HG03442 (cell line): ENCODE data around the gene ERN1.

ENCODE experiments used
- ATAC-seq: cut with Tn5 transposase; IDR thresholded peaks from one replicate; pipeline ENCODE4 v1.9.1; 2021; ENCODE audit warnings: mild to moderate bottlenecking, moderate library complexity; ENCODE audit not compliant: unreplicated experiment

Gene ERN1

GRCh38 chr17:64039106-64039400, 90.9 kb downstream of the ERN1 start:
- no peak for ATAC-seq

DNA sequence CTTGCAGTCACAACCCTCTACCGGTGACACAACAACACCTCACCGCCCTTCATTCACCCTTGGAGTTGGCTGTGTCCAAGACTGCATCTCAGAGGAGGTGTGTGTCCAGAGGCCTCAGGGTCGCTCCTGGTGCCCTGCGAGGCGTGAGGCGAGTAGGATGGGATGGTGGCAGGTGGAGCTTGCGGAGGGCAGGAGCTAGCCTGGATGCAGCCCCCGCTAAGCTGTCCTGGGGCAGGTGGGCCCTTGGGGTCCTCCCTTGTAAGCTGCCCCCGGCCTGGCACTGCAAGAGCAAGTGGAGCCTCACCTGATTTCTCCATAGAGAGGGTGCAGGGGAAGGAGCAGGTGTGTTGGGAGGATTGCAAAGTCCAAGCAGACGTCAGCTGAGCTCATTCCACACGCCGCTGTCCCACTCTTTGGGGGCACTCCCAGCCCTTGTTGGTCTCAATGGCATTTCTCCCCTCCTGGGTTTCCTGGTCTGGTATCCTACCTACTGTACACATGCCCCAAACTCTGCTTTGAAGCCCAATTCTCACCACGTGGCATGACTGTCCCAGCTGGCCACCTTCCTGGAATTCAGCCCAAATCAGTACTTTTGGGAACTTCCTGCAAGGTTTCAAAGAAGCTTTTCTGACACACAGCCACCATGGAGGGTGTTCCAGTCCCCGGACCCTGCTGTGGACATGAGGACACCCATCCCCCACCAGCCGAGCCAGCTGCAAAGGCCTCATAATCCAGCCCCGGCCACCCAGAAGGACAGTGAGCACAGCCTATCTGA, 91.4 kb downstream of the ERN1 start:
- ATAC-seq: no peak

DNA sequence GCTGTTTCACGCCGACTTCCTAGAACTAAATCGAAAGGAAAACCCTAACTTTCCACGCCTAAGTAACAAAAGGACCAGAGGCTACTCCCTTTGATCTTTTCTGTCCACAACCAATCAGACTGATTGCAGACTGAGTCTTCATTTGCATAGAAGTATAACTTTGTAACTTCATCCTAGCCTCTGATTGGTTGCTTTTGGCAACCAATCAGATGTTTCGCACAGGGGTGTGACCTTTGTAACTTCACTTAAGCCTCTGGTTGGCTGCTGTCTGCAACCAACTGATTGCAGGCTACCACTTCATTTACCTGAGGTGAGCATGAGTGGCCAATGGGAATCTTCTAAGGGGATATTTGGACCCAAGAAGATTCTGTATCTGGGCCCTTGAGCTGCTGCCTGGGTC, 92.1 kb downstream of the ERN1 start:
- ATAC-seq: no peak

GRCh38 chr17:64037180-64037579, 92.8 kb downstream of the ERN1 start:
- ATAC-seq: no peak

GRCh38 chr17:64036198-64036922, 93.6 kb downstream of the ERN1 start:
- ATAC-seq: no peak

DNA sequence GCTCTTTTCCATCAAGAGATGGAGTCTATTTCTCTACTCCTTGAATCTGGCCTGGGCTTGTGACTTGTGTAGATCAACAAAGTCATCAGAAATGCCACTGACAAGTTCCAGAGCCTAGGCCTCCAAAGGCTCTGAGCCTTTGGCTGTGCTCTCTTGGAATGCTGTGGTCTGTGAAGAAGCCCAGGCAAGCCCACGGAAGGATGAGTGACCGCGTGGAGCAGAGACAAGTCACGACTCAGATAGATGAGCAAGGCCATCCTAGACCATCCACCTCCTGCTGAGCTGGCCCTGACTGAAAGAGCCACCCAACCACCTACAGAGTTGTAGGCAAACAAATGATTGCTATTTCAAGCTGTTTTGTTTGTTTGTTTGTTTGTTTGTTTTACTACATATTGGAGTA, 97.9 kb downstream of the ERN1 start:
- no peak for ATAC-seq

DNA sequence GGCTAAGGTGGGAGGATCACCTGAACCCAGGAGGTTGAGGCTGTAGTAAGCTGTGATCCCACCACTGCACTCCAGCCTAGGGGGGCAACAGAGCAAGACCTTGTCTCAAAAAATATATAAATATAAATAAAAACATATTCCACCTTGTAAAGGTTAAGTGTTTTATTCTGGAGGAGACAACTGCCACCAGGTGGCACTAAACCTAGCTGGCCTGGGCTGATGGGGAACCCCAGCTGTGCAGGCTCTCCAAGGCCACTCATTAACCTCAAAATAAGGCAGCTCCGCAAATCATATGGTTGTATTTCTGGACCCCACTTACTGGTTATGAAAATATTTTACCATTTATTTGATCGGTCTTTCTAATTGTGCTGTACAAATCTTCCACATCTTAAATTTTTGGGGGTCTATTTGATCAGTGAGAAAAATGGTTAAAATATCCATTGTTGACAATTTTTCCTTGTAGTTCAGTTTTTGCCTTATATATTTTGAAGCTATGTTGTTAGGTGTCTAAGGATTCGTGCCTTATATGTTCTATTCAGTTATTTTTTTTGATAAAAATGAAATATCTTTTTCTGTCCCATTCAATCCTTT, 101.0 kb downstream of the ERN1 start:
- no peak for ATAC-seq

DNA sequence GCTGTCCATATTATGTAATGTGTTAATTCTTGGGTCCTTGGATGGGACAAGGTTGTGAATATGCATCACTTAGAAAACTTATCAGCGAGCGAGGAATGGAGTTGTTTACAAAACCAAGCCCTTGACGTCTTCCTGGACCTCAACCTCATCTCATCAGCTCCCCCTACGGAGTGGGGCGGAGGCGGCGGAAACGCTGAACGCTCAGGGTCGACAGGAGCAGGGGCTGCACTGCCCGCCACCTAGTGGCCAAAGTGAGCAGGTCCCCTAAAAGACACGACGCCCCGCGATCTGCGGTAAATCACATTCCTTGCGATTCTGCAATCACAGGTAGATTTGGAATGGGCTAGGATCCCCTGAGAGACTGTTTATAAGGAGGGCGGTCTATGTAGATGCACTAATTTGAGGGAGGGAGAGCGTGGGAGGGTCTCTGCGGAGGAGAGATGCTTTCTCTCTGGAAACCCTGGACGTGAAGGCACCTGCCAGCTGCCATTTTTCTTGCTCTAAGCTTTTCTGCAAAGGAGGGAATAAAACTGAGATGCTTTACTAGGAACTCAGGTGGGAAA, 104.1 kb downstream of the ERN1 start:
- peak; percentile 75 for ATAC-seq

DNA sequence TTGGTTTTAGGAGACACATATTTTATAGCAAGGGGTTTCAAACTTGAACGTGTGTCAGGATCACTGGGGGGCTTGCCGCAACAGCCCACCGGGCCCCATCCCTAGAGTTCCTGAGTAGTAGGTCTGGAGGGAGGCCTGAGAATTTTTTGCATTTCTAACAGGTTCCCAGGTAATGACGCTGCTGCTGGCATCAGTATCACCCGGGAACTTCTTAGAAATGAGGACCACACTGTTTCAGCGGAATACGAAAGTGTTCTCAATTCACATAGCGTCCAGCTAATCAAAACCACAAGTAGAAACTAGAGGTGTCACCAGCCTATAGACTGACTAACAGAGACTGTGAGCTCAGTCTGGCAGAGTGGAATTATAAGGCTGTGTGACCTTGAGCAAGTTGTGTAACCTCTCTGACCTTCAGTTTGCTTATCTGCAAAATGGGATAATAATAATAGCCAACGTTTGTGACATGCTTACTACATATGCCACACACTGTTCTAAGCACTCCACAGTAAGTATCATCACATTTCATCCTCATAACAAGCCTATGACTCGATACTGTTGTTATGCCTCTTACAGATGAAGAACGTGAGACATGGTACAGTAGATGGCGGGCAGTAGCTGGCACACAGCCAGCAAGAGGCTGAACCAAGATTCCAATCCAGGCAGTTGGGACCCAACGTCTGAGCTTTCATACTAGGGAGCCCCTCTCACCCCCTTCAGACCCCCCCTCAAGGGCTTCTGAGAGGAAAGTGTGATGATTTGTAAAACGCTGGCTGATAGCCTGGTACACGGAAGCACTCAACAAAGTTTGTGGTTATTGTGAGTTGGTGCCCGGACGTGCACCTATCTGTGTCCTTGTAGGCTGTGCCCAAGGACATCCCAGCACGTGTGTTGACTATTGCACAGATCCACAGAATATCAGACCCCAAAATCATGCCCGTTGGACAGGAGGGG, 104.9 kb downstream of the ERN1 start:
- ATAC-seq: no peak

- no peak for ATAC-seq
Observed at GRCh38 chr17:64024215-64024654, 105.7 kb downstream of the ERN1 start.

DNA sequence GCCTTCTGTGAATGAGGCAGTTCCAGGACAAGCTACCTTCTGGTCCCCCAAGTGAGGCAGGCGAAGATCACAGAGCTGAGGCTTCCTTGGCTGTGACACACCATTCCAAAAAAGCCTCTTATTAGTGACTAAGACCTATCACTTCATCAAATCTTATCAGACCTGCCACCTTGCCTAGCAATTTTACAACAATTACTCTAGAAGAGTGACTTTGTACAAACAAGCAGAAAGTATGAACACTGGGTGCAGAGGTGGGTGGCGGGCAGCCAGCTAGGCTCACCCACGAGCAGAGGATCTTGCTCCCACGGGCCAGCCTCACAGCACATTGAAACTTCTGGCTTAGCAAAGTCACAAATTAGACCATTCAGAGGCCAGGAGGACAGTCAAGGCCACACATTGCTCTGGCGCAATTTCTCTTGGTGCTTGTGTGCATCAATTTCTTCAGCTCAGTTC, 107.3 kb downstream of the ERN1 start:
- ATAC-seq: no peak

DNA sequence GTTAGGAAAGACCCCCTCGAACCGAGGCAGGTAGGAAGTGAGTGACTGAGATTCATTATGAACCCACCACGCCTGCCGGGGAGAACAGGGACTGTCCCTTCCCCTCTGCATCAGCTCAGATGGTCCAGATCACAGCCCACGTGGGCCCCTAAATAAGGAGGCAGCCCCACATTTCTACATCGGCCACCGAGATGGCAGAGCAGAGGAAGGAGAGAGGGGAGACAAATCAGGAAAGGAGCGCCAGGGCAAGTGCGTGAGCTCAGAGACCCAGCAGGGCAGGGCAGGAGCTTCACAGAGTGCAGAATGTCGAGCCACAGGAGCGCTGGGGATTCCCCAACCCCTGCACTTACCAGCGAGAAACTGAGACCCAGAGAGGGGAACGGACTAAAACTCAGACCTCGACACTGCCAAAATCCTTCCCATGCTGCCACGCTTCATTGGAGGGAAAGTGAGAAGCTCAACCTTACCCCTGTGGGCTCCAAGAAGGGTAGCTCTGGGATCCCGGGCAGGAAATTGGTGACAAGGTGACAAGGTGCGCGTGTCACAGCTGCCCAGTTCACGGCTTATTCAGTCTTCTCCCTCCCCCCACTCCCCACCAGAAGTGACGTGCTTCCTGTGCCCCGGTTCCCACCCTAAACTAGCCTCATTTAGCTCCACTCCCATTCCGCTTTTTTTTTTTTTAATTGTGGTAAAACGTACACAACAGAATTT, 109.7 kb downstream of the ERN1 start, which contains the start of gene ICAM2:
Gene ICAM2 (minus strand): TSS at position 578 of the 711 bp plus-strand sequence. CDS start 13,942 bp downstream, outside the sequence.
- ATAC-seq: peak; percentile 56

GRCh38 chr17:64019551-64019961, 110.4 kb downstream of the ERN1 start:
- peak; percentile 4 for ATAC-seq

DNA sequence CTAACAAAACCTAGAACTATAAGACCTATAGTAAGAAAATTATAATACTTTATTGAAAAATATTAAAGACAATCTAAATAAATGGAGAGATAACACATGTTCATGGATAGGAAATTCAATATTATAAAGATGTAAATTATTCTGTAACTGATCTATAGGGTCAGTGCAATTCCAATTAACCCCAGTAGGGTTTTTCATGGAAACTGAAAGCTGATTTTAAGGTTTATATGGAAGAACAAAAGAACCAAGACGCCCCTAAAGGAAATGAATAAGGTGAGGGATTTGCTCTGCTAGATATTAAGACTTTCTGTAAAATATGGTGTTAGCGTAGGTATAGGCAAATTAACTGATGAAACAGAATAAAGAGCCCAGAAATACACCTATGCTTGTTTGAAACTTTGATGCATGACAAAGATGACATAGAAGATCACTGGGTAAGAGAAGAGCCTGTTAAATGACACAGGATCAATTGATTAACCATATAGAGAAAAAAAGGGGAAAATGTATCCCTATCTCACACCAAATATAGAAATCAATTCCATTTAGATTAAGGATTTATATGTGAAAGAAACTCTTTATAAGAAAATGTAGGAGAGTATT, 112.5 kb downstream of the ERN1 start:
- ATAC-seq: no peak

- ATAC-seq: no peak
Observed at GRCh38 chr17:64016974-64017373, 113.0 kb downstream of the ERN1 start.

DNA sequence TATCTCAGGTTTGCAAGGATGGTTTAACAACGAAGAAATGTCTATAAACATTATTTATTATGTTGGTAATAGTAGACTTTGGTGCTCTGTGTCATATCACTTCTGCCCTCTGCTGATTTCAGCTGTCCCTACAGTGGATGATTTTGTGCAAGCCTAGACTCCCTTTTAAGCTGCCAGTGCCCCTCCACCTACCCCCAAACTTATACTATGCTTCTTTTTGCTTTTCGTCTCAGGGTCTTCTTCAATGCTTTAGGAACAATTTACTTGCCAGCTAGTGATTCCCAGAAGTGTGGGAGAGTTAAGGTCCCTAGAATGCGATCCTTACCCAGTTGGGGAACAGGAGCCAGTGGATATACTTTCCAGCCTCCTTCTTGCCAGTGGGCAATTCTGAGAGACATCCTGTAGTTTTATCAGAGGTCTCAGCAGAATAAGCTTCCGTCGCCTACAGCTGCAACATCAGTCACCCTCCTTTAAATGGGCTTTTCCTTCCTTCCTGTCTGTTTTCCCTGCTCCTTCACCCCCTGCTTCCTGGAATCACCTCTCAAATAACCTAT, 113.6 kb downstream of the ERN1 start:
- ATAC-seq: no peak

DNA sequence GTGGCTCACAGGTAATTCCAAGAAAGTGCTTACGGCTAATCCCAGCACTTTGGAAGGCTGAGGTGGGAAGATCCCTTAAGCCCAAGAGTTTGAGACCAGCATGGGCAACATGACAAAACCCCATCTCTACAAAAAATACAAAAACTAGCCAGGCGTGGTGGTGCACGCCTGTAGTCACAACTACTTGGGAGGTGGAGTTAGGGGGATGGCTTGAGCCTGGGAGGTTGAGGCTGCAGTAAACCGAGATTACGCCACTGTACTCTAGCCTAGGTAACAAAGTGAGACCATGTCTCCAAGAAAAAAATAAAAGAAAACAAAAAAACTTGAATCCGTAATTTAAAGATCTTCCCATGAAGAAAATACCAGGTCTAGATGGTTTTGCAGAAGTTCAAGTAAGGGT, 114.5 kb downstream of the ERN1 start:
- no peak for ATAC-seq

DNA sequence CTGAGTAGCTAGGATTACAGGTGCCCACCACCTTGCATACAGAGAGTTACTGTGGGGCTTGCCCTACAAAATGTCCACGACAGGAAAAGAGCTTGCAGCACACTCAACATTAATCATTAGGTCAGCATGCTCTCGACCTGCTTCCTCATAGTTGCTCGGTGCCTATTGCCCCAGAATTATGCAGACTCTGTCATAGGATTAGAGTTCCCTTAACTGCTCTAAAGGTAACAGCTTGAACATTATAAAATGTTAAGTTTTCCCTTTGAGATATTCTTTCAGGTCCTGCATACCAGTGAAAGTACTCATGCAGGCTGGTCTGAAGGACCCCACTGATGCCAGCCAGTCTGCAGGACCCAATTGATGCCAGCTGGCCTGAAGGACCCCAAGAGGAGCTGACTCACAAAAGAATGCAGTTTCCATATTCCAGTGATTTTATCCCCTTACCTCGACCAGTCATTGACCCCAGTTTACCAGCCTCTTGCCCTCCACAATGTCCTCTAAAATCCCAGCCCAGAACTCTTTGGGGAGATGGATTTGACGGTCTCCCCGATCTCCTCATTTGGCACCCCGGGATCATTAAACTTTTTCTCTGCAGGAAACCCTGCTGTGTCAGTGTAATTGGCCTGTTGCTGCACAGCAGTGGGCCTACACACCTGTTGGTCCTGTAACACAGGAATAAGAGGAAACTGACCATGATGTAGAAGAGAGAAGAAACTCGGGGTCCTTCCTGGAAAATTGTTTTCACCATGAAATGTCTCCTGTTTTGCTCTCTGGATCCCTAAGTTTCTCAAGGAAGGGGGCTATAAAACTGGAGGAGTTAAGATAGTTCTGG, 120.2 kb downstream of the ERN1 start:
- no peak for ATAC-seq
